ENCODE measurements around the gene SRGAP3.

The SRGAP3 gene

DNA sequence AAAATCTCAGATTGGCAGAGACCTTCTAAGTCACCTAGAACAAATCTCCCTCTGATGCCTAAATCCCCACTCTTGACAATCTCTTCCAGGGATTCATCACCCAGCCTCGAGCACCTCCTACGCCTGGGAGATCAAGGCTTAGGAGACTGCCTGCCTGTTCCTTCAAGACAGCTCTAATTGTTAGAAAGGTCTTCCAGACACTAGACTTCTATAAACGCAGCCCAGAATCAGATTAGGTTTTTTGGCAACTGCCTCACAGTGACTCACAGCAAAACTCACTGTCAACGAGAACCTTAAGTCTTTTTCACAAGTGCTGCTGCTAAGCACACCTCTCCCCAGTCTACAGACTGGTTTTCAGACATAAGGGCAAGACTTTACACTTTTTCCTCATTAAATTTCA lies 23.1 kb downstream of the SRGAP3 start:
- H3K27ac ChIP-seq: no peak overlapping the region
- H3K36me3 ChIP-seq (ENCODE audit: insufficient read depth): no peaks in the 10 kb centered on the region
- no peaks in the 10 kb centered on the region for H3K79me2 ChIP-seq (ENCODE audit: insufficient read depth, low read depth)
- H3K9ac ChIP-seq: no peak overlapping the region
- H3K4me2 ChIP-seq: no peak overlapping the region
- H3K4me1 ChIP-seq (ENCODE audit: low read depth, poor library complexity, severe bottlenecking): no peaks in the 10 kb centered on the region
- H3K27me3 ChIP-seq (ENCODE audit: insufficient read depth, low read depth): no peaks in the 10 kb centered on the region
- no peaks in the 10 kb centered on the region for H4K20me1 ChIP-seq (ENCODE audit: insufficient read depth)
- H2AFZ ChIP-seq (ENCODE audit: low read depth): no peak overlapping the region
- H3K4me3 ChIP-seq (IDR thresholded peaks at IDR 0.05; ENCODE audit: insufficient read depth, low read depth, low read length): no peak overlapping the region
- TF ChIP-seq, protein P1, sequence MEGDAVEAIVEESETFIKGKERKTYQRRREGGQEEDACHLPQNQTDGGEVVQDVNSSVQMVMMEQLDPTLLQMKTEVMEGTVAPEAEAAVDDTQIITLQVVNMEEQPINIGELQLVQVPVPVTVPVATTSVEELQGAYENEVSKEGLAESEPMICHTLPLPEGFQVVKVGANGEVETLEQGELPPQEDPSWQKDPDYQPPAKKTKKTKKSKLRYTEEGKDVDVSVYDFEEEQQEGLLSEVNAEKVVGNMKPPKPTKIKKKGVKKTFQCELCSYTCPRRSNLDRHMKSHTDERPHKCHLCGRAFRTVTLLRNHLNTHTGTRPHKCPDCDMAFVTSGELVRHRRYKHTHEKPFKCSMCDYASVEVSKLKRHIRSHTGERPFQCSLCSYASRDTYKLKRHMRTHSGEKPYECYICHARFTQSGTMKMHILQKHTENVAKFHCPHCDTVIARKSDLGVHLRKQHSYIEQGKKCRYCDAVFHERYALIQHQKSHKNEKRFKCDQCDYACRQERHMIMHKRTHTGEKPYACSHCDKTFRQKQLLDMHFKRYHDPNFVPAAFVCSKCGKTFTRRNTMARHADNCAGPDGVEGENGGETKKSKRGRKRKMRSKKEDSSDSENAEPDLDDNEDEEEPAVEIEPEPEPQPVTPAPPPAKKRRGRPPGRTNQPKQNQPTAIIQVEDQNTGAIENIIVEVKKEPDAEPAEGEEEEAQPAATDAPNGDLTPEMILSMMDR (conservative IDR thresholded peaks at IDR 0.05; ENCODE audit: low read depth, low read length): no peak

- no peak overlapping the region for H3K27ac ChIP-seq
- TF ChIP-seq, protein P1 (conservative IDR thresholded peaks at IDR 0.05; ENCODE audit: low read depth, low read length): no peak
- no peak overlapping the region for H2AFZ ChIP-seq (ENCODE audit: low read depth)
- H3K27me3 ChIP-seq (ENCODE audit: insufficient read depth, low read depth): no peaks in the 10 kb centered on the region
- no peak overlapping the region for H3K4me3 ChIP-seq (IDR thresholded peaks at IDR 0.05; ENCODE audit: insufficient read depth, low read depth, low read length)
- no peaks in the 10 kb centered on the region for H4K20me1 ChIP-seq (ENCODE audit: insufficient read depth)
- no peak overlapping the region for H3K4me2 ChIP-seq
- no peaks in the 10 kb centered on the region for H3K4me1 ChIP-seq (ENCODE audit: low read depth, poor library complexity, severe bottlenecking)
- no peaks in the 10 kb centered on the region for H3K36me3 ChIP-seq (ENCODE audit: insufficient read depth)
- H3K79me2 ChIP-seq (ENCODE audit: insufficient read depth, low read depth): no peaks in the 10 kb centered on the region
- H3K9ac ChIP-seq: no peak overlapping the region
Measured at GRCh38 chr3:9225268-9225667, 24.2 kb downstream of the SRGAP3 start.

DNA sequence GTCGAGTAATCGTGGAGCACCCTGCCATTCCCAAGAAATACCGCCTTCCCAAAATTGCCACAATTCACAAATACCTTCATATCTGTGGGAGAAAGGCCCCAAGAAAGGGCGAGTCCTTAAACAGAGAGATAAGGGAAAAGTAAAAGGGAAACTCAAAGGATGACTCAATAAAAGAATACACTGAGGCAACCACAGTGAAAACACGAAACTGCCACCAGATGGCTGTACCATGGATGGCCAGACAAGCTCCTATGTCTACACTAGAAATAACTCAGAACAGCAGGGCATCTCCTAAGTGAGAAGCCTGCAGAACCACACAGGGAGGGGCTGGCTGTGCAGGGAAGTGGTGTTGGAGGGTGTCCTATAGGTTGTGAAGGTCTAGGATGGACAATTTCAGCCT lies 25.0 kb downstream of the SRGAP3 start:
- no peaks in the 10 kb centered on the region for H3K79me2 ChIP-seq (ENCODE audit: insufficient read depth, low read depth)
- H3K4me1 ChIP-seq (ENCODE audit: low read depth, poor library complexity, severe bottlenecking): no peaks in the 10 kb centered on the region
- no peaks in the 10 kb centered on the region for H3K27me3 ChIP-seq (ENCODE audit: insufficient read depth, low read depth)
- H3K4me3 ChIP-seq (IDR thresholded peaks at IDR 0.05; ENCODE audit: insufficient read depth, low read depth, low read length): no peak overlapping the region
- no peaks in the 10 kb centered on the region for H3K36me3 ChIP-seq (ENCODE audit: insufficient read depth)
- H4K20me1 ChIP-seq (ENCODE audit: insufficient read depth): no peaks in the 10 kb centered on the region
- H3K9ac ChIP-seq: no peak overlapping the region
- TF ChIP-seq, protein P1 (conservative IDR thresholded peaks at IDR 0.05; ENCODE audit: low read depth, low read length): no peak
- no peak overlapping the region for H3K27ac ChIP-seq
- H3K4me2 ChIP-seq: no peak overlapping the region
- no peak overlapping the region for H2AFZ ChIP-seq (ENCODE audit: low read depth)

- Histone ChIP-seq H3K9ac (no peak overlapping the region), H3K79me2 (ENCODE audit: insufficient read depth, low read depth) (no peaks in the 10 kb centered on the region), H3K27ac (no peak overlapping the region)
Measured at GRCh38 chr3:9223672-9224071, 25.8 kb downstream of the SRGAP3 start.

More at GRCh38 chr3:9223672-9224071, 25.8 kb downstream of the SRGAP3 start:
- Histone ChIP-seq H3K27me3 (ENCODE audit: insufficient read depth, low read depth) (no peaks in the 10 kb centered on the region), H2AFZ (ENCODE audit: low read depth) (no peak overlapping the region), H3K4me2 (no peak overlapping the region), H3K36me3 (ENCODE audit: insufficient read depth) (no peaks in the 10 kb centered on the region), H4K20me1 (ENCODE audit: insufficient read depth) (no peaks in the 10 kb centered on the region), H3K4me1 (ENCODE audit: low read depth, poor library complexity, severe bottlenecking) (no peaks in the 10 kb centered on the region), H3K4me3 (IDR thresholded peaks at IDR 0.05; ENCODE audit: insufficient read depth, low read depth, low read length) (no peak overlapping the region)
- TF ChIP-seq, protein P1 (conservative IDR thresholded peaks at IDR 0.05; ENCODE audit: low read depth, low read length): no peak

Data from KMS-11 (cell line).